B cell (primary cell): ENCODE results near the gene NCBP2L. TPM values are rescaled to one million over a fixed set of nuclear protein-coding genes. Genes with fewer than 3 reads are reported as not detected.

Experiments used
- ATAC-seq: fragments of 200-7000 bp; cut with Tn5 transposase; one replicate; pipeline ENCODE4 v1.10.0; 2021; ENCODE audit warnings: low read depth, mild to moderate bottlenecking, moderate number of reproducible peaks, moderate library complexity
- CTCF ChIA-PET: fragments of 350-600 bp; sonication (Branson Sonifier 250); formaldehyde crosslinking; loops from one replicate; lab custom pipeline; 2021; ENCODE audit warnings: antibody characterized with exemption, inconsistent platforms; lab: Charles Lee
- POLR2A ChIA-PET: fragments of 350-600 bp; sonication (Branson Sonifier 250); formaldehyde crosslinking; loops from one replicate; lab custom pipeline; 2021; ENCODE audit warnings: antibody characterized with exemption; lab: Charles Lee
- DNase-seq: peaks from one replicate; pipeline ENCODE4 v3.0.0; 2013
- H2AFZ ChIP-seq: 2 replicates; pipeline ENCODE4 v1.6.1; 2012; ENCODE audit warnings: mild to moderate bottlenecking, low read depth, low read length; ENCODE audit not compliant: insufficient read depth, poor library complexity, severe bottlenecking
- H3K27ac ChIP-seq, 2 donors: 1 replicate in 1 of 2; 2 replicates in 1 of 2; pipeline ENCODE4 v1.5.1; 2012 to 2013; ENCODE audit warnings: low read length in 2 of 2, mild to moderate bottlenecking in 2 of 2, moderate library complexity in 1 of 2
- H3K27me3 ChIP-seq, 4 experiments: fragments of 200-600 bp in 1 of 4; sonication (generic) in 1 of 4; replicated peaks in 1 of 4; 1 replicate in 2 of 4; 2 replicates in 2 of 4; pipeline versions ENCODE4 v1.6.1 to v1.7.0; 2013 to 2016; ENCODE audit warnings: low read length in 3 of 4, mild to moderate bottlenecking in 2 of 4, mixed read lengths in 1 of 4, moderate library complexity in 1 of 4; ENCODE audit not compliant: insufficient read depth in 4 of 4, control insufficient read depth in 3 of 4; ENCODE audit errors: control extremely low read depth in 1 of 4
- H3K36me3 ChIP-seq, 2 experiments: replicated peaks in 1 of 2; 1 replicate in 1 of 2; 2 replicates in 1 of 2; pipeline versions ENCODE4 v1.6.1 to v1.7.1; 2013; ENCODE audit warnings: low read length in 1 of 2; ENCODE audit not compliant: insufficient read depth in 2 of 2, control insufficient read depth in 1 of 2; ENCODE audit errors: control extremely low read depth in 1 of 2, extremely low read depth in 1 of 2
- H3K4me1 ChIP-seq, 2 donors: fragments of 200-600 bp in 1 of 2; sonication (generic) in 1 of 2; 1 replicate in 1 of 2; 2 replicates in 1 of 2; pipeline versions ENCODE4 v1.5.1 to v1.6.1; 2013 to 2017; ENCODE audit warnings: low read length in 2 of 2; ENCODE audit not compliant: control insufficient read depth in 2 of 2, insufficient read depth in 2 of 2
- H3K4me2 ChIP-seq: replicated peaks from 2 replicates; pipeline ENCODE3; 2012; ENCODE audit warnings: mild to moderate bottlenecking, low read depth, low read length; ENCODE audit not compliant: poor library complexity, severe bottlenecking
- H3K4me3 ChIP-seq, 5 experiments: fragments of 200-600 bp in 1 of 5; sonication (generic) in 1 of 5; 1 replicate in 3 of 5; 2 replicates in 2 of 5; pipeline versions ENCODE4 v1.5.1 to v1.7.0; 2011 to 2016; ENCODE audit warnings: low read length in 4 of 5, mild to moderate bottlenecking in 4 of 5, low read depth in 2 of 5, control low read depth in 1 of 5, moderate library complexity in 1 of 5; ENCODE audit not compliant: insufficient read depth in 1 of 5; ENCODE audit errors: control extremely low read depth in 1 of 5, extremely low read depth in 1 of 5
- H3K79me2 ChIP-seq: fragments of 200-600 bp; sonication (generic); one replicate; pipeline ENCODE4 v1.6.0; 2016; ENCODE audit warnings: low read length; ENCODE audit not compliant: control insufficient read depth, insufficient read depth
- H3K9ac ChIP-seq: fragments of 200-600 bp; sonication (generic); 2 replicates; pipeline ENCODE4 v1.6.1; 2017; ENCODE audit warnings: mild to moderate bottlenecking, low read length, moderate library complexity
- H3K9me3 ChIP-seq, 3 donors: one replicate each; pipeline versions ENCODE4 v1.6.1 to v1.7.1; 2013; ENCODE audit warnings: low read length in 2 of 3; ENCODE audit not compliant: control insufficient read depth in 2 of 3, insufficient read depth in 1 of 3; ENCODE audit errors: control extremely low read depth in 1 of 3
- H4K20me1 ChIP-seq: 2 replicates; pipeline ENCODE4 v1.6.0; 2012; ENCODE audit warnings: mild to moderate bottlenecking, low read length; ENCODE audit not compliant: insufficient read depth, control insufficient read depth, poor library complexity, severe bottlenecking
- H3K27ac Mint-ChIP-seq: one replicate; pipeline ENCODE4 v1.8.0; 2021; ENCODE audit warnings: mixed read lengths
- H3K27me3 Mint-ChIP-seq: one replicate; pipeline ENCODE4 v1.8.0; 2021; ENCODE audit warnings: mixed read lengths
- H3K4me1 Mint-ChIP-seq: one replicate; pipeline ENCODE4 v1.8.0; 2021; ENCODE audit warnings: mixed read lengths
- H3K4me3 Mint-ChIP-seq: one replicate; pipeline ENCODE4 v1.8.0; 2021; ENCODE audit warnings: mixed read lengths
- H3K9me3 Mint-ChIP-seq: one replicate; pipeline ENCODE4 v1.8.0; 2022; ENCODE audit warnings: mixed read lengths; ENCODE audit not compliant: insufficient read depth
- EZH2 ChIP-seq: IDR thresholded peaks from 2 replicates; pipeline ENCODE4 v1.6.1; 2012; ENCODE audit warnings: borderline replicate concordance, low read depth, mild to moderate bottlenecking, moderate library complexity, low read length; ENCODE audit not compliant: insufficient read depth, poor library complexity, severe bottlenecking
- WGBS: methylation state at CpG from one replicate; pipeline ENCODE4 v1.1.5; 2013; ENCODE audit warnings: missing lambda C conversion rate; ENCODE audit not compliant: insufficient coverage; 5-methylcytosine and 5-hydroxymethylcytosine counted together
- intact Hi-C: fragments of 100-400 bp; cut with micrococcal nuclease; formaldehyde crosslinking; loops from one replicate; pipeline ENCODE4 v1.10.0; 2022
- polyA plus RNA-seq: library from polyadenylated mRNA; depleted of rRNA; stranded (reverse); fragments of >200 nt; gene quantifications from 2 replicates; pipeline ENCODE4 v1.2.3, GENCODE V29; 2012
- total RNA-seq, 2 donors: library from RNA; stranded (reverse); fragments of 120-200 nt in 1 of 2; gene quantifications; 1 replicate in 1 of 2; 2 replicates in 1 of 2; pipeline versions ENCODE4 v1.2.3 to v1.2.4, GENCODE V29; 2013 to 2022
- TF ChIP-seq, protein P1 (sequence below): fragments of 200-600 bp; IDR thresholded peaks from one replicate; pipeline ENCODE4 v1.8.0; 2022; ENCODE audit warnings: antibody characterized with exemption, mild to moderate bottlenecking

The NCBP2L gene
- total and polyA plus RNA-seq, 2 donors (not counting 1 experiment from before 2014, with no cell fraction given), result not detected

- H3K27me3 Mint-ChIP-seq, result peaks cover 4% of the 10 kb centered on the region
- POLR2A ChIA-PET, result no interaction called here
- Histone ChIP-seq H2AFZ (no peak overlapping the region), H4K20me1 (no peaks in the 10 kb centered on the region), H3K27ac (no peak overlapping the region), H3K4me3 (no peak overlapping the region), H3K79me2 (no peaks in the 10 kb centered on the region), H3K36me3 (no peaks in the 10 kb centered on the region), H3K4me2 (no peak overlapping the region), H3K4me1 (no peaks in the 10 kb centered on the region), H3K9me3 (peaks cover 0 to 8% (median 6%) of the 10 kb centered on the region in 3 donors), H3K27me3 (no peaks in the 10 kb centered on the region), H3K9ac (no peak overlapping the region)
- TF ChIP-seq, protein P1, sequence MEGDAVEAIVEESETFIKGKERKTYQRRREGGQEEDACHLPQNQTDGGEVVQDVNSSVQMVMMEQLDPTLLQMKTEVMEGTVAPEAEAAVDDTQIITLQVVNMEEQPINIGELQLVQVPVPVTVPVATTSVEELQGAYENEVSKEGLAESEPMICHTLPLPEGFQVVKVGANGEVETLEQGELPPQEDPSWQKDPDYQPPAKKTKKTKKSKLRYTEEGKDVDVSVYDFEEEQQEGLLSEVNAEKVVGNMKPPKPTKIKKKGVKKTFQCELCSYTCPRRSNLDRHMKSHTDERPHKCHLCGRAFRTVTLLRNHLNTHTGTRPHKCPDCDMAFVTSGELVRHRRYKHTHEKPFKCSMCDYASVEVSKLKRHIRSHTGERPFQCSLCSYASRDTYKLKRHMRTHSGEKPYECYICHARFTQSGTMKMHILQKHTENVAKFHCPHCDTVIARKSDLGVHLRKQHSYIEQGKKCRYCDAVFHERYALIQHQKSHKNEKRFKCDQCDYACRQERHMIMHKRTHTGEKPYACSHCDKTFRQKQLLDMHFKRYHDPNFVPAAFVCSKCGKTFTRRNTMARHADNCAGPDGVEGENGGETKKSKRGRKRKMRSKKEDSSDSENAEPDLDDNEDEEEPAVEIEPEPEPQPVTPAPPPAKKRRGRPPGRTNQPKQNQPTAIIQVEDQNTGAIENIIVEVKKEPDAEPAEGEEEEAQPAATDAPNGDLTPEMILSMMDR, result no peak
- TF ChIP-seq EZH2, result no peak
- ATAC-seq (no peak), DNase-seq (no peak)
- H3K9me3 Mint-ChIP-seq, result peaks cover 2% of the 10 kb centered on the region
- H3K4me3 Mint-ChIP-seq, result no peak overlapping the region
- CTCF ChIA-PET, result no interaction called here
- no peak overlapping the region for H3K27ac Mint-ChIP-seq
- intact Hi-C loops, result no loop called here
- peaks cover 2% of the 10 kb centered on the region for H3K4me1 Mint-ChIP-seq
Measured at GRCh38 chrX:107818900-107819521, 41.5 kb downstream of the NCBP2L start.

DNA sequence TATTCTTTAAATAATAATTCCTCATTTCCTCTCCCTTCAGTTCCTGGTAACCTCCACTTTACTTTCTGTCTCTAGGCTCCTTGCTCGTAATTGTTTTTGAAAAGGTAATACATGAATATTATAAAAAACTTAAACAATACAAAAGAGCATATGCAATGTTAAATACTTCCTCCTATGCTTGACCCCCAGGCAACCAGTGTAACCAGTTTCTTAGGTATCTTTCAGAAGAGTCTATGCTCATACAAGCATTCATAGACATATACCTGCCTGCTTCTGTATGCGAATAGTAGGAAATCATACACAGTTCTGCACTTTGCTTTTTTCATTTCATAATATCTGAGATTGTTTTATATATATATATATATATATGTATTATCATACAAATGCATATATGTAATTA lies 45.5 kb downstream of the NCBP2L start:
- no CpG with 5 or more reads among the region's 2 CpGs for whole genome bisulfite sequencing
- H3K9me3 ChIP-seq, result peaks cover 0 to 8% (median 6%) of the 10 kb centered on the region in 3 donors
- ChIA-PET POLR2A (no interaction called here), CTCF (no interaction called here)
- H3K4me3 ChIP-seq, result no peak overlapping the region
- no peak overlapping the region for H2AFZ ChIP-seq
- Mint-ChIP-seq H3K4me3 (no peak overlapping the region), H3K9me3 (peaks cover 2% of the 10 kb centered on the region), H3K27ac (no peak overlapping the region), H3K4me1 (peaks cover 13% of the 10 kb centered on the region), H3K27me3 (peaks cover 27% of the 10 kb centered on the region)
- no peak overlapping the region for H3K27ac ChIP-seq
- DNase-seq, result no peak
- no peaks in the 10 kb centered on the region for H3K79me2 ChIP-seq
- no peak overlapping the region for H3K9ac ChIP-seq
- H3K27me3 ChIP-seq, result peaks cover 0 to 18% (median 4%) of the 10 kb centered on the region in 4 experiments
- H3K4me1 ChIP-seq, result peaks cover 4 to 5% of the 10 kb centered on the region in 2 donors
- H3K4me2 ChIP-seq, result no peak overlapping the region
- TF ChIP-seq, protein P1, result no peak
- no peak for TF ChIP-seq EZH2
- H3K36me3 ChIP-seq, result no peaks in the 10 kb centered on the region
- intact Hi-C loops, result no loop called here
- ATAC-seq, result no peak
- H4K20me1 ChIP-seq, result no peaks in the 10 kb centered on the region
